ENCODE results near the gene FER1L5. TPM values are rescaled to one million over a fixed set of nuclear protein-coding genes. Genes with fewer than 3 reads are reported as not detected.

FER1L5 gene
- not detected for polyA plus RNA-seq

DNA sequence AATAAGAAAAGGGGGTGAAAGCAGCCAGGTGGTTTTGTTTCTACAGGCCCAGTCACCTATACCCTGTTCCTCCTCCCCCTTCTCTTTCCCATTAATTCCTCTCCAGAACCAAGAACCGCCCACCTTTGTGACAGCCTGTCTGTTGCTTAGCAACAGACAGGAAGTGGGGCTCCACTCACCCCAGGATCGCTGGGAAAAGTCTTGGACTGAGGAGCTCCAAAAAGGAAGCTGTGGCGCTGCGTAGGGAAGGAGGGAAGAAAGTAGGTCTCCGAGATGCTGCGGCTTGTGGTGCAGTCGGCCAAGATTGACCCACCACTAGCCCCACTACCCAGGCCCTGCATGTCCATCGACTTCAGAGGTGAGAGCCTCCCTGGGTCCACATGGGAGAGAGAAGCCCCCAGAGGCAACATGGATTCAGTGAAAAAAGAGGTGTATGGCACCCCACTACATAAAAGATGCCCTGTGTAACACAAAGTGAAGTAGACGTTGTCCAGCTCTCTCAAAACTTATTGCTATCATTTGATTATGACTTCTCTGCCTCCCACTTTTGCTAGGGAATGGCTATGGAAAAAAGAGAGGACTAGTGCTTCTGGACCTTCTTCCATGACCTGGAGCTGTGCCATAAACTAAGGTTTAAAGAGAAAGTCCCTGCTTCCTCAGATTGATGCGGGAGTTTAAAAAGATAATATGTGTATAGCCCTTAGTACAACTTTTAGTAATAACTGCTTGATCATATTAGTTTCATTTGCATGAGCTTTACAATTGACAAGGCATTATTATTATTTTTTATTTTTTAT lies at the start of gene FER1L5:
Gene FER1L5 (plus strand): TSS at position 201 of the 797 bp plus-strand sequence. CDS start 73 bp downstream, at position 274.
- Mint-ChIP-seq H3K4me3 (no peak within 1 kb of the TSS), H3K27ac (no peak within 1 kb of the TSS)

DNA sequence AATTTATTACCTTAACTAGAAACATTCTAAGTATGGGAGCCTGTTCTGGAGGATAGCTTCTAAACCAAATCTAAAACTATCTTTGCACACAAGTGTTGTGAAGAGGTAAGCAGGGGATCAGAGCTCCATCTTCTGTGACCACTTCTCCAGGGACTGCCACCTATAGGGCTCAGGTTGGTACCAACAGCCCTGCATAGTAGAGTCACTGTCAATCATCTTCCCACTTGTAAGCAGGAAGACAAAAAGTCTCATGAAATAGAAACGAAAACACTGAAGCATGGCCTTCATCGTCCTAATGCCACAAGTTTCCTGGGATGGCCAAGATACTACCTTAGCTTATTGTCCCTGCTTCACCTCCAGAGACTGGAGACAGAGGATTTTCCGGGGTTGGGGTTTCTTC lies 48.3 kb upstream of the FER1L5 start:
- Mint-ChIP-seq H3K36me3 (peaks cover 19 to 40% (median 24%) of the 10 kb centered on the region in 3 donors), H3K4me1 (peaks cover 51 to 55% of the 10 kb centered on the region in 2 donors), H3K27me3 (ENCODE audit: low read depth in 3 of 3) (no peaks in the 10 kb centered on the region), H3K4me3 (peak overlapping the region; percentile 57 to 83 (median 74)), H3K9me3 (no peaks in the 10 kb centered on the region), H3K27ac (peak overlapping the region; percentile 66 to 94 (median 91))
- no peak for DNase-seq

More for the DNA sequence above, at the start of gene FER1L5:
- H3K4me1 Mint-ChIP-seq: peaks cover 0 to 6% of the 10 kb centered on the region in 2 donors
- H3K27me3 Mint-ChIP-seq (ENCODE audit: low read depth in 3 of 3): peaks cover 3 to 4% (median 3%) of the 10 kb centered on the region in 3 donors
- H3K36me3 Mint-ChIP-seq: peaks cover 0 to 3% (median 0%) of the 10 kb centered on the region in 3 donors
- no peaks in the 10 kb centered on the region for H3K9me3 Mint-ChIP-seq
- DNase-seq: no peak

DNA sequence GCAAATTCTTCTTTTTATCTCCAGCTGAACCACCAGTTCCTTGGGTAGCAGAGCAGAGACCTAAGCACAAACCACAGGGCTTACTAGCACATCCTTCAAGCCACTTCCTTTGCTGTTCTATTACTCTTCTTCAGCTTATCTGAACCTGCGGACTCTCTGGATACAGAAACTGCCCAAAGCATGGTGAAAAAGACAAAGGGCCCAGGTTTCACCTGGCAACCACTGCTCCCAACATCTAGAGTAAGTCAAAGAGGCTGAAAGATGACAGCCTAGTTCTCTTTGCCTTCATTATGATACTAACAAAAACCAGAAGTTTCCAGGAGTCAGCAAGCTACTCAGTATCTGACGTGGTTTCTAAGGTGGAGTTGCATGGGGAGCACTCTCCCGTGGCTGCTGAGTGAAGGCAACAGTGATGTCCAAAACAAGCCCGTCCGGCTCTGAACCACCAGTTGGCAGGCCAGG lies 47.8 kb upstream of the FER1L5 start:
- Mint-ChIP-seq H3K27me3 (ENCODE audit: low read depth in 3 of 3) (no peaks in the 10 kb centered on the region), H3K4me3 (peak overlapping the region; percentile 57 to 83 (median 74)), H3K27ac (peak overlapping the region; percentile 66 to 94 (median 91)), H3K4me1 (peaks cover 49 to 53% of the 10 kb centered on the region in 2 donors), H3K36me3 (peaks cover 19 to 44% (median 21%) of the 10 kb centered on the region in 3 donors), H3K9me3 (no peaks in the 10 kb centered on the region)
- DNase-seq: peak; percentile 36 to 50 (median 44)

DNA sequence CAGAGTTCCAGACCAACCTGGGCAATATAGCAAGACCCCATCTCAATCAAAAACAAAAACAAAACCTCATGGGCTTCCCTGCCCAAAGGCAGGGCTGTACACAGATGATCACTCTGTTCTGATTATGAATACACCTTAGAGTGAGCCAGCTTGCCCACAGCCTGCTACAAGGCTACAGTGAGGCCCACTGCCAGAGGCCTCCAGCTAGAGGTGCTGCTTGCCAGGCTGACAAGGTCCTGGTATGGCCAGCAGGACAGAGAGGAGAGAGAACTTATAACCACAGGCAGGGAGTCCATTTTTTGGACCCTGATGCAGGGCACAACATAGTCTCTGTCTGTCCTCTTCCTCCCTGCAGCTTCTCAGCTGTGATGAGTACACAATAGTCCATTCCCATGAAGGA lies 46.0 kb upstream of the FER1L5 start:
- peaks cover 29 to 55% (median 30%) of the 10 kb centered on the region in 3 donors for H3K36me3 Mint-ChIP-seq
- H3K4me1 Mint-ChIP-seq: peaks cover 42 to 44% of the 10 kb centered on the region in 2 donors
- no peaks in the 10 kb centered on the region for H3K27me3 Mint-ChIP-seq (ENCODE audit: low read depth in 3 of 3)
- no peak overlapping the region for H3K4me3 Mint-ChIP-seq
- no peak for DNase-seq
- H3K9me3 Mint-ChIP-seq: no peaks in the 10 kb centered on the region
- peak overlapping the region in 2 of 6 donors; percentile 57 to 73 for H3K27ac Mint-ChIP-seq

DNA sequence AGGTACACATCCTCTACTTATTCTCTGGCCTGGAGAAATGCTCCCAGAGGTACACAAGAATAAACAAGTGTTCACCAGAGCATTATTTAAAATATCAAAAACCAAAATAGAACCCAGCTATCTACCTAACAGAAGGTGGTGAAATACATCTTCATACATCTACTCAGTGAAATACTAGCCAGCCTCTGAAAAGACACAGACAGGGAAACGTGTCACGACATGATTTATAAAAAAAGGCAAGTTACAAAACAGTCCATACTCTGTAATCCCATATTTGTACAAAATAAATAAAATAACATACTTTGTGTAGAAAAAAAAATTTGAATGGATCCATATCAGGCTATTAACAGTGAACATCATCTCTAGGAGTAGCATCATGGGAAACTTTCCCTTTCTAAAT lies 42.6 kb upstream of the FER1L5 start:
- no peaks in the 10 kb centered on the region for H3K9me3 Mint-ChIP-seq
- DNase-seq: no peak
- peaks cover 27 to 69% (median 33%) of the 10 kb centered on the region in 3 donors for H3K36me3 Mint-ChIP-seq
- H3K27me3 Mint-ChIP-seq (ENCODE audit: low read depth in 3 of 3): peaks cover 0 to 2% (median 0%) of the 10 kb centered on the region in 3 donors
- peak overlapping the region in 3 of 6 donors; percentile 14 to 71 (median 39) for H3K27ac Mint-ChIP-seq
- no peak overlapping the region for H3K4me3 Mint-ChIP-seq
- H3K4me1 Mint-ChIP-seq: peaks cover 11 to 13% of the 10 kb centered on the region in 2 donors

DNA sequence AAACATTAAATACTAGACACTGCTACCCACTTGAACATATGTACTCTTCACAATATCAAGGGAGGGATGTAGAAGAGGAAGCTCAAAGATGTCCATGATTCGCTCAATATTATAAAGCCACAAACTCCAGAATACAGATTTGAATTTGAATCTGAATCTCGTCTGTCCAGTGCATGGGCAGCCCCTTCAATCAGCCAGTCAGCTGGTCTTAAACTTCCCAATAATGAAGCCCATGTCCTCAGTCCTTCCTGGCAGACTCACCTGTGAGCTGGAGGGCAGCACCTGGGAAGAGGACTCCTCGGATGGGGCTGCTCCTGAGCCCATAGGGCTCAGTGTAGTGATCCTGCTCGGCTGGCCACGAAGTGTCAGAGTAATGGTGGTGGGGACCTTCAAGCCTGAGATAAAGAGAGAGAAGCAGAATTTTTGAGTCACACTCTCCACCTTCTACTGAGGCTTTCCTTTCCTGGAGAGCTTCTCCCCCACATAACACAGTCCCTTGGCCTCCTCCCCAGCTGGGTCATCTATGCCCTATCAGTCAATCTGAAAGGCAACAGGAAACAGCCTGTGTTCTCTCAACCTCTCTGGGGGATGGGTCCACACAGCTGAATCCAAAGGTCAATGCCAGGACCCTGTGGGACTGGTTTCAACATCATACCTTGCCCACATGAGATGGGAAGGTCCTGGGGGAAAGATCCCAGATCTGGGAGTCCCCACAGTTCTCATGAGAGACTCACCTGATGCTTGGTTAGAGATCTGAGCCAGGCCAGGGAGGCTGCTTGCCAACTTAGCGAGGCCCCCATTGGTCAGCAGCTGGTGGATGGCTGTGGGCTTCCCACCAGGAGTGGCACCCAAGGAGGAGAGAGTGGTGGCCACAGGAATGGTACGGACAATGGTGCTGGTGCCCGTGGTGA lies 40.9 kb upstream of the FER1L5 start:
- Mint-ChIP-seq H3K4me1 (peaks cover 4 to 9% of the 10 kb centered on the region in 2 donors), H3K27ac (peak overlapping the region in 5 of 6 donors; percentile 3 to 70 (median 49)), H3K9me3 (no peaks in the 10 kb centered on the region), H3K36me3 (peaks cover 39 to 77% (median 48%) of the 10 kb centered on the region in 3 donors), H3K27me3 (ENCODE audit: low read depth in 3 of 3) (peaks cover 0 to 2% (median 0%) of the 10 kb centered on the region in 3 donors), H3K4me3 (no peak overlapping the region)
- no peak for DNase-seq

DNA sequence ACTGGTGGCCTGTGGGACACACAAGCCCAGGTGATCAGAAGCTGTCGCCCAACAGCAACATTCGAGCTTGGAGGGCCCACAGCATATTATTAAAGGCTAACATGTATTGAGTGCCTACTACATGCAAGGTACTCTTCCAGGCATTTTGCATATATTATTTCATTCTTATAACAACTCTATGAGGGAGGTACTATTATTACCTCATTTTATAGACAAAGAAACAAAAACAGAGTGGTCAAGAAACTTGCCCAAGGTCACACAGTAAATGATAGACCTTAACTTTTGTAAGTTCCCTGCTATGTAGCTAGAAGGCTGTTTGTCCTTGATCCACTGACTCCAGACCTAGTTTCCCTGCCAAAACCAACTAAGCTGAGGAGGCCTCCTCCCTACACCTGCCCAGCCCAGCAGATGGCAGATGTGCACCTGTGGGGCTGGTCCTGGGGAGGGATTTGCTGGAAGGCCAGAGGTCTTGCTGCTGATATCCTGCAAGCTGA lies 40.2 kb upstream of the FER1L5 start:
- H3K4me3 Mint-ChIP-seq: no peak overlapping the region
- DNase-seq: no peak
- peaks cover 42 to 78% (median 55%) of the 10 kb centered on the region in 3 donors for H3K36me3 Mint-ChIP-seq
- H3K9me3 Mint-ChIP-seq: no peaks in the 10 kb centered on the region
- H3K27ac Mint-ChIP-seq: peak overlapping the region in 2 of 6 donors; percentile 11 to 60
- peaks cover 6 to 11% of the 10 kb centered on the region in 2 donors for H3K4me1 Mint-ChIP-seq
- peaks cover 0 to 2% (median 0%) of the 10 kb centered on the region in 3 donors for H3K27me3 Mint-ChIP-seq (ENCODE audit: low read depth in 3 of 3)

DNA sequence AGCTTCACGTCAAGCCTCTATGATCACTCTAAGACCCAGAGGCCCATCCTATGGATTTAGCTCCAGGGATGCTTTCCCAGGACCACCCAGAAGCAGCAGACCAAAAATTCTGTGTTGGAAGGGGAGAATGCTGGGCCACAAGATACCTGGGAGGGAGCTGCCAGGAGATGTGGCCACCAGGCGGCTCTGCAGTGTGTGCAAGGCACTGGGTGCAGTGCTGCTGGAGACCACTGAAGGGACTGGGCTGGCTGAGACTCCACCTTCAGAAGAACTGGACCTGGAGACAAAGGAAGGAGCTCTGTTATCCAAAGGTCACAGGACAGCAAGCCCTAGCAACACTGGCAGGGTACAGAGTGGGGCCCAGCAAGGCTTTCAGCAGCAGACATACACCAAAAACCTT lies 38.5 kb upstream of the FER1L5 start:
- Mint-ChIP-seq H3K4me1 (peaks cover 6 to 12% of the 10 kb centered on the region in 2 donors), H3K27ac (no peak overlapping the region), H3K9me3 (no peaks in the 10 kb centered on the region), H3K4me3 (no peak overlapping the region), H3K27me3 (ENCODE audit: low read depth in 3 of 3) (peaks cover 0 to 2% (median 0%) of the 10 kb centered on the region in 3 donors), H3K36me3 (peaks cover 42 to 82% (median 53%) of the 10 kb centered on the region in 3 donors)
- DNase-seq: no peak

DNA sequence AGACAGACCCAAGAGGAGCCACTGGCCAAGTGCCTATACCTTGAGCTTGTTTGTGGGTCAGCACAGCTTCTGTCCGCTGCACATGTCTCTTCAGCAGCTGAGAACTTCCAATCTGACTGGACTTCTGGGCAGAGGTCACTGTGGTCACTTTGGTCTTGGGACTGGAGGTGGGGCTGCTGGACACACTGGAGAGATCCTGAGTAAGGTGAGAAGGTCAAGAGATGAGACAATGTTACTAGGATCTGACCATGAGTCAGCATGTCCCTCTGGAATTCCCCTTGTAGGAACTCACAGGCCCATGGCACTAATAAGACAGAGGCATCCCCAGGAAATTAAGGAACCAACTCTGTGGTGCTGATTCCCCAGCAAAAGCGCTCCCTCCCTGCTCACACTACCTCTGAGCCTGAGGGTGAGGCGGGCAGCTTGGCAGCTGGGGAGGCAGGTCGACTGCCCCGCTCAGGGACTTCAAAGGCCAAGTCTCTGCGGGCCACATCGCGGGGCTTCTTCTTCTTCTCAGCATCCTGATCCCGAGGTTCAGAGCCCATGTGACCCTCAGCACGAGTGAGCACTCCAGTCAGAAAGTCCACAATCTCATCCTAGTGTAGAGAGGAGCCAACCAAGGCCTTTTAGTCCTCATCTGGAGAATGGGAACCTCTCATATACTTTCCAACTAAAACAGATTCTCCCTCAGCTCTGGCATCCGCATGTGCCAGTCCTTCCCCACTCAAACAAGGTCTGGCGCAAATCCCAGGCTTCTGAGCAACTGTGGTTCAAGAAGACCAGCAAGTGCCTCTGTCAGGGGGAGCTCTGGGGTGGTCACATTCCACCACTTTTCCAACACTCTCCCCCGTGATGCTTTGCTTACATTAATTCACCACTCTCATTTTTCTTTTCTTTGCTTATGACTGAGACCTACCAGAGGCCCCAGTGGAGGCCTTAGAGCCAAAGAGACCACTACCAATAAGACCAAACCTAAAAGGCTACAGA lies 33.8 kb upstream of the FER1L5 start:
- no peak for DNase-seq
- Mint-ChIP-seq H3K9me3 (no peaks in the 10 kb centered on the region), H3K36me3 (peaks cover 42 to 84% (median 63%) of the 10 kb centered on the region in 3 donors), H3K27me3 (ENCODE audit: low read depth in 3 of 3) (peaks cover 0 to 1% (median 0%) of the 10 kb centered on the region in 3 donors), H3K27ac (no peak overlapping the region), H3K4me3 (no peak overlapping the region), H3K4me1 (peaks cover 6 to 9% of the 10 kb centered on the region in 2 donors)

DNA sequence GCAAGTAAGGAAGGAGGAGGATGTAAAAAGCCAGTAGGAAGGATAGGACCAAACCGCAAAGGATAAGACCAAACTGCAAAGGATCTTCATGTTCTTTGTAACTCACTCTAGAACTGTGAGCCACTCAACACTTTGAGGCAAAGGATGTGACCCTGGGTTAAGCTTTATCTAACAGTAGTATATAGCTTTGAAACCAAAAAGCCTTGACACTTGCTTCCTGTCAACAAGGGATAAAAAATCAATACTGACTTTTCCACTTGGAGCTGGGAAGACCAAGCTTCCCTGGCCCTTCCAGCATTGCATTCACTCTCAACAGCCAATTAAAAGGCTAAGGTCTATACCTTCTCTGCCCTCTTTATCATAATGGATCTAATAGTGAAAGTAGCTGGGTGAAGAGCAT lies 26.4 kb upstream of the FER1L5 start:
- H3K27ac Mint-ChIP-seq: peak overlapping the region; percentile 81 to 95 (median 90)

DNA sequence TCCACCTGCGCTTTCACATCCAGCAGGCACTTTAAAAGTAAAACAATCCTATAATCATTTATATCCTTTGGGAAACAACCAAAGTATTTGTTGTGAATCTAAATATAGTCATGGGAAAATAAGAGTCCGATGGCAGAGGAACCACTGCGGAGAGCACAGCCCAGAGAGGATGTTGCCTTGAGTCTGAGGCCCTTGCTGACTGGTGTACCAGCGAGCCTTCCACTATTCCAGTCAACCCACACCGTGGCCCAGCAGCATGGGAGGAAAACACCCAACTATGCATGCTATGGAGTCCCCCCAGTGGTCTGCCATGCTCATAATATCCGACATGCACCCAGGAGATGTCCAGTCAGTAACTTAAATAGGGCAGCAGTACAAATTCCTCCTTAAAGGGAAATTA lies 26.0 kb upstream of the FER1L5 start:
- DNase-seq: no peak
- peaks cover 4 to 27% (median 25%) of the 10 kb centered on the region in 3 donors for H3K36me3 Mint-ChIP-seq
- peaks cover 33 to 35% of the 10 kb centered on the region in 2 donors for H3K4me1 Mint-ChIP-seq
- peaks cover 0 to 9% (median 4%) of the 10 kb centered on the region in 3 donors for H3K27me3 Mint-ChIP-seq (ENCODE audit: low read depth in 3 of 3)
- peak overlapping the region; percentile 81 to 95 (median 92) for H3K27ac Mint-ChIP-seq
- peak overlapping the region in 4 of 5 donors; percentile 21 to 95 (median 58) for H3K4me3 Mint-ChIP-seq
- H3K9me3 Mint-ChIP-seq: peaks cover 0 to 1% (median 0%) of the 10 kb centered on the region in 6 donors

More for the DNA sequence above, 26.4 kb upstream of the FER1L5 start:
- H3K4me1 Mint-ChIP-seq: peaks cover 33 to 35% of the 10 kb centered on the region in 2 donors
- no peak for DNase-seq
- peaks cover 4 to 31% (median 29%) of the 10 kb centered on the region in 3 donors for H3K36me3 Mint-ChIP-seq
- peak overlapping the region in 4 of 5 donors; percentile 8 to 95 (median 70) for H3K4me3 Mint-ChIP-seq
- peaks cover 0 to 9% (median 4%) of the 10 kb centered on the region in 3 donors for H3K27me3 Mint-ChIP-seq (ENCODE audit: low read depth in 3 of 3)
- H3K9me3 Mint-ChIP-seq: peaks cover 0 to 1% (median 0%) of the 10 kb centered on the region in 6 donors

DNA sequence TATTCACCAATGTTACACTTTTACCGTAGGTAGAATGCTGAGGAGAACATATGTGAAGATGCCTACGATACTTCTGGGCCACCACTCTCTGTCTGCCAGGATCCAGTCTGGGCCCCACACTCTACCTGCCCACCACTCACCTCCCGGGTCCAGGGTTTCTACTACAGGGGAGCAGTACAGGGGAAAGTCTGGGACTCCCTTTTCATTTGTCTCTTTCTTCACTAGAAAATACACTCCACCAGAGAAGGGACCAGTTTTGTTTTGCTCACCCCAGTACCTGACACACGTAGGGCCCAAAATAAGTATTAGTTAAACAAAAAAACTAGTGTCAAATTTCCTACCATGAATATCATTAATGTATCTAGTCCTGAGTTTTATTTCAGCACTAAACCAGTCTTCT lies 25.6 kb upstream of the FER1L5 start:
- Mint-ChIP-seq H3K9me3 (peaks cover 0 to 1% (median 0%) of the 10 kb centered on the region in 6 donors), H3K27me3 (ENCODE audit: low read depth in 3 of 3) (peaks cover 0 to 9% (median 4%) of the 10 kb centered on the region in 3 donors), H3K4me1 (peaks cover 33 to 35% of the 10 kb centered on the region in 2 donors), H3K4me3 (peak overlapping the region; percentile 61 to 95 (median 84)), H3K27ac (peak overlapping the region; percentile 89 to 95 (median 92)), H3K36me3 (peaks cover 4 to 23% (median 20%) of the 10 kb centered on the region in 3 donors)
- DNase-seq: no peak
